Spleen (tissue), 11 donors: ENCODE results near the gene DUOXA2. TPM values are rescaled to one million over a fixed set of nuclear protein-coding genes. Genes with fewer than 3 reads are reported as not detected.

Experiments used
- DNase-seq: peaks from one replicate; pipeline ENCODE4 v3.0.0-alpha.2; 2020
- H3K27ac ChIP-seq, 8 donors: fragments of 200-600 bp; sonication (generic) in 7 of 8; 1 replicate in 4 of 8; 2 replicates in 4 of 8; pipeline versions ENCODE4 v1.5.0 to v1.8.0; 2016 to 2021; ENCODE audit warnings: inconsistent platforms in 4 of 8, mild to moderate bottlenecking in 4 of 8, moderate library complexity in 1 of 8
- H3K27me3 ChIP-seq, 7 donors: fragments of 200-600 bp; sonication (generic) in 6 of 7; replicated peaks in 1 of 7; 1 replicate in 4 of 7; 2 replicates in 3 of 7; pipeline versions ENCODE4 v1.5.0 to v1.8.0; 2016 to 2021; ENCODE audit warnings: inconsistent platforms in 3 of 7, mild to moderate bottlenecking in 1 of 7
- H3K36me3 ChIP-seq, 6 donors: fragments of 200-600 bp; sonication (generic) in 5 of 6; 1 replicate in 4 of 6; 2 replicates in 2 of 6; pipeline versions ENCODE4 v1.5.0 to v1.8.0; 2016 to 2021; ENCODE audit warnings: inconsistent platforms in 2 of 6
- H3K4me1 ChIP-seq, 6 donors: fragments of 200-600 bp; sonication (generic) in 5 of 6; 1 replicate in 3 of 6; 2 replicates in 3 of 6; pipeline versions ENCODE4 v1.5.0 to v1.8.0; 2016 to 2021; ENCODE audit warnings: inconsistent platforms in 3 of 6
- H3K4me3 ChIP-seq, 8 donors: fragments of 200-600 bp; sonication (generic) in 7 of 8; 1 replicate in 4 of 8; 2 replicates in 4 of 8; pipeline versions ENCODE4 v1.5.0 to v1.8.0; 2016 to 2021; ENCODE audit warnings: inconsistent platforms in 4 of 8, mild to moderate bottlenecking in 4 of 8, moderate library complexity in 2 of 8
- H3K9me3 ChIP-seq, 8 donors: fragments of 200-600 bp; sonication (generic) in 7 of 8; 1 replicate in 4 of 8; 2 replicates in 4 of 8; pipeline versions ENCODE4 v1.5.0 to v1.8.0; 2016 to 2021; ENCODE audit warnings: inconsistent platforms in 4 of 8
- POLR2A ChIP-seq, 3 donors: fragments of 450-650 bp; IDR thresholded peaks; one replicate each; pipeline ENCODE4 v1.5.1; 2017; ENCODE audit warnings: antibody characterized with exemption in 3 of 3, mild to moderate bottlenecking in 1 of 3
- POLR2AphosphoS5 ChIP-seq, 3 donors: sonication (generic); formaldehyde crosslinking; IDR thresholded peaks; one replicate each; pipeline ENCODE4 v1.5.1; 2017; ENCODE audit warnings: antibody characterized with exemption in 3 of 3
- WGBS, 5 donors: extraction: QIAGEN DNeasy Blood & Tissue Kit in 3 of 5; methylation state at CpG; one replicate each; pipeline versions ENCODE4 v1.1.5 to v1.1.7; 2013 to 2018; 5-methylcytosine and 5-hydroxymethylcytosine counted together
- intact Hi-C: fragments of 100-400 bp; cut with DNase I; formaldehyde crosslinking; loops from one replicate; pipeline ENCODE4 v1.15.0; 2023; ENCODE audit warnings: low total_unique reads
- polyA plus RNA-seq, 3 donors: library from polyadenylated mRNA; stranded (reverse); fragments of 200-250 nt; gene quantifications; one replicate each; pipeline ENCODE4 v1.2.1, GENCODE V29; 2013
- total RNA-seq, 7 donors: library from RNA; depleted of rRNA in 3 of 7; stranded (reverse); fragments of >200 nt in 3 of 7; fragmentation: NEBNext Ultra II Directional in 4 of 7; extraction: Animal tissue kit (Norgen Biotek cat#: 25700) in 4 of 7; gene quantifications; one replicate each; pipeline versions ENCODE4 v1.1.0 to v1.2.1, GENCODE V29; 2016 to 2021
- TF ChIP-seq, protein P1 (sequence below), 11 experiments: fragments of 200-600 bp in 7 of 11; fragments of 450-650 bp in 4 of 11; sonication (generic) in 4 of 11; IDR thresholded peaks in 8 of 11; conservative IDR thresholded peaks in 3 of 11; 1 replicate in 7 of 11; 2 replicates in 4 of 11; pipeline versions ENCODE4 v1.4.0 to v1.8.0; 2016 to 2021; ENCODE audit warnings: antibody characterized with exemption in 11 of 11, inconsistent platforms in 4 of 11, mild to moderate bottlenecking in 1 of 11
- donor health status: healthy with polysubstance abuse.
- donor health status: DM: no; HTN: no; CAD: no; lungs with moderate emphysema.
- donor health status: DM: no; HTN: no; CAD: no.
- donor health status: Bipolar disorder and iron deficiency.
- donor health status: healthy.
- donor health status: DM: no; HTN: no; CAD: no.
- donor health status: DM: yes; HTN: yes; CAD: no.

The DUOXA2 gene
- total and polyA plus RNA-seq, 10 donors = 0.06 TPM; not detected in 9

DNA sequence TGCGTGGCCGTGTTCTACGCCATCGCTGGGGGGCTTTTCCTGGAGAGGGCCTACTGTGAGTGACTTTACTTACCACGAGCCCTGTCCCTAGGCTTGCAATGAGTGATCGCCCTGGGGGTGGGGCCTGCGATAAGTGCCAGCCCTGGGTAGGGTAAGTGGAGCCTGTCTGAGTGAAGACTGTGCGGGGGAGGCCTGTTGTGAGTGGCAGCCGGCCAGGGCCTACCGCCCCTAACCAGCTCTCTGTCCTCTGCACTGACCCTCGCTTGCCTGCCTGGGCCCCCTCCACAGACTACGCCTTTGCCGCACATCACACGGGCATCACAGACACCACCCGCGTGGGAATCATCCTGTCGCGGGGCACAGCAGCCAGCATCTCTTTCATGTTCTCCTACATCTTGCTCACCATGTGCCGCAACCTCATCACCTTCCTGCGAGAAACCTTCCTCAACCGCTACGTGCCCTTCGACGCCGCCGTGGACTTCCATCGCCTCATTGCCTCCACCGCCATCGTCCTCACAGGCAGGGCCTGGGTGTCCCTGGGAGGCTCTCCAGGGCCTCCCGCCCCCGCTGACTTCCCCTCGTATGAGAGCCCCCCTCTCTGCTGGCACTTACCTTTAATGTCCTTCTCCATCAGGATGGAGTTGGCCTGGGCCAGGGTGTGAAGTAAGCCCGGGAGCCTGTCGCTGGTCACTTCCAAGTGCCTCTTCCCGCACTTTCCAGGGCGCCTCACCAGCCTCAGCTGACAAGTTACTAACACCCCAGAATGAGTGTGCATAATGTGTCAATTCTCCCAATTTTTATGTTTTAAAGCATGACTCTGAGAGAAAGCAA is 38.1 kb downstream of the DUOXA2 start:
- H3K9me3 ChIP-seq = no peaks in the 10 kb centered on the region
- H3K27ac ChIP-seq = no peak overlapping the region
- WGBS, 5 donors = 94 to 98% (median 95%) methylated on average over 35 to 36 of the region's 36 CpGs
- intact Hi-C loops = no loop called here
- DNase-seq = no peak
- H3K4me1 ChIP-seq = no peaks in the 10 kb centered on the region
- peaks cover 0 to 23% (median 4%) of the 10 kb centered on the region in 6 donors for H3K36me3 ChIP-seq
- H3K27me3 ChIP-seq = no peaks in the 10 kb centered on the region
- no peak overlapping the region for H3K4me3 ChIP-seq
- TF ChIP-seq POLR2A (IDR thresholded peaks at IDR 0.05) (no peak), POLR2AphosphoS5 (IDR thresholded peaks at IDR 0.05) (peak in 1 of 3 donors; percentile 49)
- TF ChIP-seq, protein P1, sequence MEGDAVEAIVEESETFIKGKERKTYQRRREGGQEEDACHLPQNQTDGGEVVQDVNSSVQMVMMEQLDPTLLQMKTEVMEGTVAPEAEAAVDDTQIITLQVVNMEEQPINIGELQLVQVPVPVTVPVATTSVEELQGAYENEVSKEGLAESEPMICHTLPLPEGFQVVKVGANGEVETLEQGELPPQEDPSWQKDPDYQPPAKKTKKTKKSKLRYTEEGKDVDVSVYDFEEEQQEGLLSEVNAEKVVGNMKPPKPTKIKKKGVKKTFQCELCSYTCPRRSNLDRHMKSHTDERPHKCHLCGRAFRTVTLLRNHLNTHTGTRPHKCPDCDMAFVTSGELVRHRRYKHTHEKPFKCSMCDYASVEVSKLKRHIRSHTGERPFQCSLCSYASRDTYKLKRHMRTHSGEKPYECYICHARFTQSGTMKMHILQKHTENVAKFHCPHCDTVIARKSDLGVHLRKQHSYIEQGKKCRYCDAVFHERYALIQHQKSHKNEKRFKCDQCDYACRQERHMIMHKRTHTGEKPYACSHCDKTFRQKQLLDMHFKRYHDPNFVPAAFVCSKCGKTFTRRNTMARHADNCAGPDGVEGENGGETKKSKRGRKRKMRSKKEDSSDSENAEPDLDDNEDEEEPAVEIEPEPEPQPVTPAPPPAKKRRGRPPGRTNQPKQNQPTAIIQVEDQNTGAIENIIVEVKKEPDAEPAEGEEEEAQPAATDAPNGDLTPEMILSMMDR (IDR thresholded peaks at IDR 0.05 in 8 of 11, conservative IDR thresholded peaks at IDR 0.05 in 3 of 11) = no peak

DNA sequence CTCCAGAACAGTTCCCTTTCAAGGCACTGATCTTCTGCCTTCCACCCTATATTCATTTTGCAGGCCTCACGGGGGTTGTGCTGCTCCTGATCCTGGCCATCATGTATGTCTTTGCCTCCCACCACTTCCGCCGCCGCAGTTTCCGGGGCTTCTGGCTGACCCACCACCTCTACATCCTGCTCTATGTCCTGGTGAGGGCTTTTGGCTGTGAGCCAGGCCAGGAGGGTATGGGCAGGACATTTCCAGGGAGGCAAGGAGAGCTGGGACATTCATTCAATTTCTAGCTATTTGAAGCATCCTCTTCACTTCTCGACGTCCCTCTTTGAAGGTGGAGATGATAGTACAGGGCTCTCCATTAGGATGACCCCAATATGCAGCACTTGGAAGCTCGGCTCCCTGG is 41.6 kb downstream of the DUOXA2 start:
- DNase-seq = no peak
- Histone ChIP-seq H3K27me3 (no peaks in the 10 kb centered on the region), H3K36me3 (peaks cover 0 to 21% (median 4%) of the 10 kb centered on the region in 6 donors), H3K9me3 (no peaks in the 10 kb centered on the region), H3K4me3 (no peak overlapping the region), H3K4me1 (no peaks in the 10 kb centered on the region), H3K27ac (no peak overlapping the region)
- intact Hi-C loops = no loop called here
- TF ChIP-seq POLR2A (IDR thresholded peaks at IDR 0.05) (no peak), POLR2AphosphoS5 (IDR thresholded peaks at IDR 0.05) (no peak)
- TF ChIP-seq, protein P1 (IDR thresholded peaks at IDR 0.05 in 8 of 11, conservative IDR thresholded peaks at IDR 0.05 in 3 of 11) = no peak
- 70 to 89% (median 76%) methylated on average over 8 of the region's 8 CpGs for WGBS, 5 donors

DNA sequence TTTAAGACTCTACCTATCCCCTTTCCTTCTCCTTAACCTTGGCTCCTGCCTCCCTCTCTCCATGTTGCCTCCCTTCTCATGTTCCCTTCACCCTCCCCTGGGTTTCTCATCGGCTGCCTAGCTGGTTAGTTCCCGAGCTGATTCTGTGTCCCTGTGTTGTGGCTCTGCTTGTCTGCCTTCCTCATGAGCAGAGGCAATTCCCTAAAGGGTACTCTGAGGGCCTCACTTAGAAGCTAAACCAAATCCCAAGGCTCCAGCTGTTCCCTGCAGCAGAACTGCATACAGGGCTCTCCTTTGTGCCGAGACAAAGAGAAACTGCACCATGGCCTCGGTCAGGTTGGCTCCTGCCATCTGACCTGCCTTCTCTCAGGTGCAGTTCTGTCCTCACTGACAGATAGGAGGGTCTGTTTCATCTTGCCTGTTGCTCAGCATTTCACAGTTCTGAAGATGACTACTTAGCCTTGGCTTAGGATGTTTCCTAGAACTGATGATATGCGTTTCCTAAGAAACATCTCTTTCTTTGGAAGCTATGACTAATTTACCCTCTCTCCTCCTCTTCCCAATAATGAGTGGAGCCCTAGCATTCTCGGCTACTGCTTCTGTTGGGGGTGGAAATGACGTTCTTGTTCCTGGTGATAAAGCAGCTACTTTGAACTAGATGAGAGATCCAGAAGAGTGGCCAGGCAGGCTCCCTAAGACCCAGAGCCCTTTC is 42.8 kb downstream of the DUOXA2 start:
- Histone ChIP-seq H3K36me3 (peaks cover 0 to 9% (median 3%) of the 10 kb centered on the region in 6 donors), H3K27ac (no peak overlapping the region), H3K4me1 (no peaks in the 10 kb centered on the region), H3K9me3 (no peaks in the 10 kb centered on the region), H3K4me3 (no peak overlapping the region), H3K27me3 (no peaks in the 10 kb centered on the region)
- TF ChIP-seq, protein P1 (IDR thresholded peaks at IDR 0.05 in 8 of 11, conservative IDR thresholded peaks at IDR 0.05 in 3 of 11) = no peak
- TF ChIP-seq POLR2AphosphoS5 (IDR thresholded peaks at IDR 0.05) = no peak
- TF ChIP-seq POLR2A (IDR thresholded peaks at IDR 0.05) = no peak
- WGBS, 5 donors = 90 to 96% (median 90%) methylated on average over 7 of the region's 7 CpGs
- no peak for DNase-seq
- intact Hi-C loops = no loop called here

DNA sequence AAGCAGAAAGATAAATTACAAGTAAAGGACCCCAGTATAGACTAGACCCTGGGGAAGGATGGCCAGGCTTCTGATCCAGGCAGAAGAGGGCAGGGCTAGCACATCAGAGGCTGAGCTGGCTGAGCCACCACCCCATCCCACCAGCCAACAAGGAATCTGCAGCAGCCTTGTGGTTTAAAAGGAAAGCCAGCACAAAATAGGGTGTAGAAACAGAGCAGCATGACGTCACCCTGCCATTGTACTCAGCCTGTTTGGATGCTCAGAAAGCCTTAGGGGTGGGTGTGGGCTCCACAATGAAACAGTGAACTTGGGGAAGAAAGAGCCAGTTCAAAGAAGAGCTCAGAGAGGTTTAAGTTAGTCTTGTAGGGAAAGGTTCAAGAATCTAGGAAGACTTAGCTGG is 43.8 kb downstream of the DUOXA2 start:
- WGBS, 5 donors = 50 to 84% (median 59%) methylated on average over 1 of the region's 1 CpG
- Histone ChIP-seq H3K27ac (no peak overlapping the region), H3K27me3 (no peaks in the 10 kb centered on the region), H3K4me3 (no peak overlapping the region), H3K9me3 (no peaks in the 10 kb centered on the region), H3K36me3 (no peaks in the 10 kb centered on the region), H3K4me1 (peaks cover 0 to 8% (median 3%) of the 10 kb centered on the region in 6 donors)
- no peak for DNase-seq
- TF ChIP-seq POLR2A (IDR thresholded peaks at IDR 0.05) (no peak), POLR2AphosphoS5 (IDR thresholded peaks at IDR 0.05) (no peak)
- TF ChIP-seq, protein P1 (IDR thresholded peaks at IDR 0.05 in 8 of 11, conservative IDR thresholded peaks at IDR 0.05 in 3 of 11) = no peak
- intact Hi-C loops = no loop called here
